GF-D8 (cell line): ENCODE results near the gene TPM1.
"Not testable (repeated sequence)": the region's sequence is repeated elsewhere in the genome, so short reads cannot be mapped to it uniquely, and the experiment has no call there.

ENCODE experiments used
- DNase-seq: peaks from one replicate; lab custom pipeline; 2025; lab: John Stamatoyannopoulos, UW

The TPM1 gene

DNA sequence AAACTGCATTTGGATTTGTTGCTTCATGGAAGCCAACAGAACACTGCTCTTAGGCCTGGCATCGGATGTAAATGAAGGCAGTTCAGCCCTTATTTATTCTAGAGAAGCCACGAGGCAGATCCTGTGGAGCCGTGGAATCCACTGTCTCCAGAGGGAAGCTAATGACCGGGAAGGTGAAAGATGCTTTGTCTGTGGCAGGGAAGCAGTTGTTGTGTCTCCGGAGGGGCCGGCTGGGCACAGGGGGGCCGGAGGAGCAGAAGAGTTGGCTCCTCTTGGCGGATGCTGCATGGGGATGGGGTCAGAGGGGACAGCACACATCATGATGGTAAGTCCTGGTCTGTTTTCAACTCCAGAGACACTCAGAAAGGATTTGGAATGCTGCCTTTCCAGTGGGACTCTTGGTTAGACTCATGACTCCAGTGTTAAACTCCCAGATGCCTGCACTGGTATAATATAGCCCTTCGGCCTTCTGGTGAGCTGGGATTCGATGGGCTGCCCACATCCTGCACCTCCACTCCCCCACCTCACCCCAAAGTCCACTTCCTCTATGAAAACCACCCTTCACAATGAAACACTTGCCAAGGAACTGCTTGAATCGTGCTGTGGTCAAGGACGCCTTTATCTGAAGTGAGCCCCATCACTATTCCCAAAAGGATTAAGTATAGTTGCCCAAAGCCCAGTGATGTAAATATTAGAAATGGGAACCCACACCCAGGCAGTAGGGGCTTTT, 33.6 kb downstream of the TPM1 start:
- DNase-seq = no peak

DNA sequence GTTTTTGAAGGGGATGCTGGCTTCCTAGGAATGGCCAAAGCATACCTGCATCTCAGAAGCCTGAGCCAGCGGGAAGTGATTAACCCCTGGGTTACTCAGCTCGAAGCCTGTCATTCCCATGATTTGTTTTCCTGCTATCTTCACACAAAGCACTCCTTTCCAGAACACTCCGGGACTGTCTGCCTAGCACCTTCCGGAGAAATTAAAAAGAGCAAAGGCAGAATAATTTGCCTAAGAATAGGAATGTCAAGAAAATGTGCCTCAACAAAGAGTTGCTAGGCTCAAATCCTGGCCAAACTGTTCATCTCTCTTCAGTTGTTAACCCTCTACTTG, 34.1 kb downstream of the TPM1 start:
- no peak for DNase-seq

DNA sequence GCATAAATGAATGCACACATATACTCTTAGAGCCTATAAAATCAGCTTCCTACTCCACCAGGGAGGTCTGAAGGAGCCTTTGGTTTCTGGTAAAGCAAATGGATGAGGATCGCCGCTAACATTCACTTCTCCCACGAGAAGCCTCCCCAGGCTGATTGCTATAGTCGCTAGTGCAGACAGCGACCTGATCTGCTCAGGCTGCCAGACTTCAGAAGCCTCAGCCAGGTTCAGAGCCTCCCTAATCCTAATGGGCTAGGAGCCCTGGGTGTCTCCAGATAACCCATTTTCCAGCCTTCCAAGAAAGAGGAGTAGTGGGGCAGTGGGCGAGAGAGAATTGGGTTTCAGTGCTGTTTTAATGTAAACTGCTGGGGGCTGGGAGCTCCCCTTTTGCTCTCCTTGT, 35.4 kb downstream of the TPM1 start:
- no peak for DNase-seq

DNA sequence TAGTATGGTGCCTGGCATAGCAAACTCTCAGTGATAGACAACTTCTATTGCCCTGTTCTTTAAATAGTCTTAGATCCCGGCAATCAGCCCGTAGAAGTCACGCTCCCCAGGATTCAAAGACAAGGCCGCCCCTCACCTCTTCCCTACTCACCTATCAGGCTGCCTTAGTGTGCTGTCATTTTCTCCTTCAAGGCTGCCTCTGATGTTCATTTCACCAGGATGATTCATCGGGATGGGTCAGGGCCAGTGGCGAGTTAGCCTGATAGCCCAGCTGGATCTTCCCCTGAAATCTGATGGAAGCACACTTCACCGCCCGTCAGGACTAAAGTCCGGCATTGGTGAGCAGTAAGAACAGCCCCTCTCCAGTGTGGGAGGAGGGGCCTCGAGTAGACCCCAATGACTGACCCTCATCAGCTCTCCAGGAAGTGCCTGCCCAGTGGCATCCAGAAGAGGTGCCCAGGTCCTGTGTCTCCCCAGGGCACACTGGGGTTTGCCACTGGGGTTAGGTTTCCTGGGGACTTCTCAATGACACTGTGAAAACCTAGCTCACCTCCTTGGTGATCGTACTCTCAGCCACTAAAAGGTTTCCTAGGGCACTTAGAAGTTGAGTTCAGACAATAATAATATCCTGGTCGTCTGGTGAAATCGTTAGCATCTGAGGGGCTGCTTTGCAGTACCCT, 37.5 kb downstream of the TPM1 start:
- no peak for DNase-seq

DNA sequence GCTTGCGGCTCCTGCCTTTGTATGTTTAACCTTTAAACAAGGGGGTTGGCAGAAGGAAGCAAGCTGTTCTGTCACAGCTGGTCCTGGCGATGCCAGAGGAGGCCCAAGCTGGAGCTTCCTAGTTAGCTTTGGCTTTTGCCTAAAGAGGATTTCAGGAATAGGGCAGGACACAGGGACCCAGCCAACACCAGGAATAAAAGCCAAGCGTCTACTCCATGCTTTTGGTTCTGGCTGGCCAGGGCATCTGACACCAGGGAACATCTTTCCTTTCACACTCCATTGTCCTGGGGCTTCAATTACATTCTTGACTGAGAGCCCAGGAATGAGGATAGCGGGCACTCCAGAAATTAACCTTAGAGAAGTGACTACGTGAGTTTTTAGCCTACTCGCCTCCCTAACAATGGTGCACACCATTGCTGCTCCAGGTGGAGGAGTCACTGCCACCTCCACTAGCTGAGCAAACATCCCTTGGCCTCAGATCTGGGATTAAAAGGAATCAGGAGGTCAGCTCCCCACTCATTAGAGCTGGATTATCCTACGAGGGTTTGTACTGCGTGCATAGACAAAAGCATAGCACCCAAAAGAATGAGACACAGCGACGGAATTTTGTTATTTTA, 38.2 kb downstream of the TPM1 start:
- DNase-seq = no peak

DNA sequence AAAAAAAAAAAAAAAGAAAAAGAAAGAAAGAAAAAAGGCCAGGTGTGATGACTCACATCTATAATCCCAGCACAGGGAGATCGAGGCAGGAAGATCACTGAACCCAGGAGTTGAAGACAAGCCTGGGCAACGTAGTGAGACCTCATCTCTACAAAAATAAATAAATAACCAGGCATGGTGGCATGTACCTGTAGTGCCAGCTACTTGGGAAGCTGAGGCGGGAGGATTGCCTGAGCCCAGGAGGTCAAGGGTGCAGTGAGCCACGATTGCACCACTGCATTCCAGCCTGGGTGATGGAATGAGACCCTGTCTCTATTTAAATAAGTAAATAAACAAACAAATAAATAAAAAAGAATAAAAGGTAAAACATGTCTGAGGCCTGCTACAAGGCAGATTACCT, 39.8 kb downstream of the TPM1 start:
- no peak for DNase-seq

DNA sequence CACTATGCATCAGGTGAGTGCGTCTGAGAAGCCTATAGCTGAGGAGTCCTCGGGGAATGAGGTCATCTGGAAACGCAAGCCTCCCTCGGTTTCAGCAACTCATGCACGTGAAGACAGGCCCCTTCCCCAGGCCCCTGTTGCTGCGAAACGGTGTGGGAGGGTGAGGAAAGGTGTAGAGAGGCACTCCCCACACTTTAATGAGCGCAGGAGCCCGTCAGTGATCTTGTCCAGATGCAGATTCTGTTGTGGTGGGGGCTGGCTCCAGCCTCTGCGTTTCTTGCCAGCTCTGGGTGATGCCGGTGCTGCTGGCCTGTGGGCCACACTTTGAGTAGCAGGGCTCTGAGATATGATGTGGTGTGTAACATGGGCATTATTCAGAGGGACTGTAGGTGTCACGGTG, 40.5 kb downstream of the TPM1 start:
- no peak for DNase-seq

DNA sequence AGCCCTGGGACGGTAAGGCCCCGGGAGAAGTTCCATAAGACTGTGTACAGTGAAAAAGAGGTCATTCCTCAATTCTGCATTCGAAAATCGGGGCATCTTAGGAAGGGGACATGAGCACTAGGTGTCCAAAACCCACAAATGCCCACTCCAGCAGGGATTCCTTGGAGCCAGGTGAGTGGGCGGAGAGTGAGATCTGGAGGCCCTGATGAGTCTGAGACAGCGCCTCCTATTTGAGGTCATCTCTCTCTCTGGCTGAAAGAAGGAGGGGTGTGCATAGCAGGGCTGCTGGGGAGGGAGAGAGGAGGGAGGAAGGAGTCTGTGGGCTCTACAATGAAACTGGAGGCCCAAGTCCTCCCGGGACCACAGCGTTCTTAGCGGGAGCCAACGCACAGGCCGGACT, 41.0 kb downstream of the TPM1 start:
- DNase-seq = no peak

DNA sequence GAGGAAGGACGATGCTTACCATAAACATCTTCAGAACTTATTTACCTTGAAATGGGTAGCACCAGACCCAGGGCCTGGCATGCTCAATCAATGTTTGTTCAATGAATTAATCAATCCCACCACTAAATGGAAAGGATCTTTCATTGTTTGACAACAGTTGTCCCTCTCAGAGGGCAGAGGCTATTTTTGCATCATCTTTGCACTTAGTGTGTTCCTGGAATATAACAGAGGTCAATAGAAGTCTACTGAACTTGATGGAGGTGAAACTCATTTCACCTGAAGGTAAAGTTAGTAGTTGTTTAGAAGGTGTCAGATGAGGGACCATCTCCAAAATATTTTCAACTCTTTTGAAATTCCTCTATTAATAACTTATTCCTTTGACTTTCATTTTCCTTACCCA, 42.3 kb downstream of the TPM1 start:
- DNase-seq = no peak

DNA sequence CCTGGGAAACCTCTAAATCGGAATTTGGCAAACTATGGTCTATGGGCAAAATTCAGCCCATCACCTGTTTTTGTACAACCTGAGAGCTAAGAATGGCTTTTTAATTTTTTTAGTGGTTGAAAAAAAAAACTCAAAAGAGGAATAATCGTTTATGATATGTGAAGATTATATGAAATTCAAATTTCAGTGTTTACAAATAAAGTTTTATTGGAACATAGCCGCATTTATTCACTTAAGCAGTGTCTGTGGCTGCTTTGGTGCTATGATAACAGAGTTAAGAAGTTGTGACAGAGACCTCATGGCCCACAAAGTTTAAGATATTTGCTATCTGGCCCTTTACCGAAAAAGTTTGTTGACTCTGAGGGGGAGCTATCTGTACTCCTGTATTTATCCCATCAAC, 42.7 kb downstream of the TPM1 start:
- no peak for DNase-seq

DNA sequence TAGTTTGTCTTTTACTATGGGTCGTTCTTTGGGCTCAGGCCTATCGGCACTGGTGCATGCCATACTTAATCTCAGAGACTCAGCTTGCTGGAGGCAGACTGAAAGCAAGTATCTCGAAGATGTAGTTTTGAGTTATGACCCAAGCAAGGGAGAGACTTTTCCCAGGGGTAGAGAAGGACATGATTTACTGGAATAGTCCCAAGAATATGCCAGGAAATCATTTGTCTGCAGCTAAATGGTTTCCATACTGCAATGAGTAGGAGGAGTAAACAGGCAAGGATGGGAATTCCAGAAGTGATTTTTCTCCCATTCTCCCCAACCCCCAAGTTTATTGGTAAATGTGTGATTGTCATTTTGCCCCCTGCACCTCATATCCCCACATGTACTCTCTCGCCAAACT, 43.7 kb downstream of the TPM1 start:
- DNase-seq = no peak

DNA sequence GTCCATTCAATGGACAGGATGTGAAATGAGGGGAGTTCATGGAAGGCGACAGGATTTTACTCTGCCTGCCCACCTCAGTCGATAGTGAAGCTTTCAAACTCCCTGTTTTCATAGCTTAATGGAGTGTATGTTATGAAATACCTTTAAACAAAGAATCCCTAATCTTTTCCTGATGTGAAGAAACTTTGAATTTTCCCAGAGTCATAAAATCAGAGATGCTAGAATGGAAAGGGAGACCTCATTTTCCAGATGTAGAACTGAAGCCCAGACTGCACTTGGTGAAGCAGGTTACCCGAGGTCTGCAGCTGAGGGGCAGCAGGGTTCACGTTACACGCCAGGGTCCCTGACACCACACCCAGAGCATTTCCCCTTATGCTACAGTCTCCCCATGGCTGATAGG, 44.4 kb downstream of the TPM1 start:
- no peak for DNase-seq

DNA sequence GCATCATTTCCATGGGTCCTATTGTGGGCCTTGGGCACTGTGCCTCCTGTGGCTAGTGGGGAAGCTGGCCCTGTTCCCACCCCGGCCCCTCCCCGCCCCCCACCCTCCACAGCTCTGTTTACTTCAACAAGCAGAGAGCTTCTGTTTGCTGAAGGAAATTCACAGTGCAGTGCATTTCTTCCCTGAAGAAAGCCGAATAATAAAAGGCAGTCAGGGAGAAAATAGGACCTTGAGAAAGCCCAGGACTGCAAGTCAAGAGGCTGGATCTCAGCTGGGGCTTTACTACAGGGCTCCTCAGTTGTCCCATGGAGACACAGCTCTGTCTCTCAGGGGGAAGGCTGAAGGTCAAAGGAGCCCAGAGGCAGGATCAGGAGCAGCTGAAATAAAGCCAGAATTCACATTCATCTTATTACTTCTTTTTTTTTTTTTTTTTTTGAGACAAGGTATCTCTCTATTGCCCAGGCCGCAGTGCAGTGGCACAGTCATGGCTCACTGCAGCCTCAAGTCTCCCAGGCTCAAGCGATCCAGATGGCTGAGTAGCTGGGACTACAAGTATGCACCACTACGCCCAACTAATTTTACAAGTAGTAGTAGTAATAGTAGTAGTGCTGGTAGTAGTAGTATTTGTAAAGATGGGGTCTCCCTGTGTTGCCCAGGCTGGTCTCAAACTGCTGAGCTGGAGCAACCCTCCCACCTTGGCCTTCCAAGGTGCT, 46.1 kb downstream of the TPM1 start:
- no peak for DNase-seq

DNA sequence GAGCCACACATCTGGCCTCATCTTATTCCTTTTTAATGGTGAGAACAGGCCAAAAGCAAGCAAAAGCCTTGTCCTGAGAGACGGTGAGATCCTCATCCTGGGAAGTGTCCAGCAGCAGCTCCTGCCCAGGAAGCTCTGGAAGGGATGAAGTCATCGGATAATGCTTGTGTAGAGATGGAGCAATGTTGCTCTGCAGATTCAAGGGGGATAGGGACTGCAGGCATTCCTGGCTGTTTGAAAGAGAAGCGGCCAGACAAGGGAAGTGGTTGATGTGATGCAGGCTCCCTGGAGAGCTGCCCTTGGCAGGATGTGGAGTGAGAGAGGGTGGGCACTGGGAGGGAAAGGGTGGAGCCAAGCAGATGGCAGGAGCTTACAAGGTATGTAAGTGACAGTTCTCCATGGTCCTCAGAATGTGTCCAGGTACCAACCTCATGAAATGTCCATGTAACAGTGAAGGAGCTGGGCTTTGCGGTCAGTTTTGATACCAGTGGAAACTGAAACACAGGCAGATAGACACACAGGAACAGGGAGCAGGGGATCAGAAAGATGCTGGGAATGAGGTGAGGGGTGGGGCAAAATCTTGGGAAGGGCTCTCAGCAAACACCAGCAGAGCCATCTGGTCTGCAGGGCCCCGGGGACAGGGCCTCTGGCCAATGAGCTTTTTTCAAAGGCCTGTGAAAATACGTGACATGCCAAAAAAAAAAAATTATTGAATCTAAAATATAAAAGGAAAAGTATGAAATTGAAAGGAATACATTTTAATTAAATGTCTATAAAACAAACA, 46.9 kb downstream of the TPM1 start:
- no peak for DNase-seq

DNA sequence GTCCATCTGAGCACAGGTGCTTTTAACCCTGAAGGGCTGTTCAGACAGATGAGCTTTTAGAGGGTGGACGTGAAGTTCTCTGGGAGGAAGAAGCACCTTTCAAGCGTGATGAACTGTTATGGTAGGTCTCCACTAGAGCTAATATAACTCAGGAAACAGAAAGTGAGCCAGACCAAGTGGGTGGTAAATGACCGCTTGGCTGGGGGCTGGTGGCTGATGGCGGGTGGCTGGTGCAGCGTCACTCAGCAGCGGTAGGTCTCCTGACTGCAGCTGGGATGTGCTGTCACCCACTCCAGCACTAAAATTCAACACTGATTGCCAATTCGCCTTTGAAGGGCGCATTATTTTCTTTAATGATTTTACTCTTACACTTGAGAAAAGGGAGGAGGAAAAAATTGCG, 47.9 kb downstream of the TPM1 start:
- no peak for DNase-seq

DNA sequence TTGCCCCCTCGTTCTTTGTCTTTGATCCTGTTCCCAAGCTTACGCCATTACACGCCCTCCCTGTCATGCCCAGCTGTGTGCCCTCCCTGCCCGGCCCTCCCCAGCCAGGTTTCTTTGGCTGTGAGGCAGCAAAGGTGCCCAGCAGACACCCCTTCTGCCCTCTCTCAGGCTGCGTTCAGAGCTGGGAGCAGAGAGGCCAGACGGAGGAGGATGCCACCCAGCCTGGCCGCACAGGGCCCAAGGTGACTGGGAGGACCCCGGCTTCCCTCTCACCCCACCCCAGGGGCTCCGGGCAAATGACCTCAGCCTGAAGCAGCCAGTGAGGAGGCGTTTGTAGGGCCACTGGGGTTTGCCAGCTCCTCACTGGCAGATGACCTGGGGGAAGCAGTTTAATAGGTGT, 48.3 kb downstream of the TPM1 start:
- DNase-seq = no peak

DNA sequence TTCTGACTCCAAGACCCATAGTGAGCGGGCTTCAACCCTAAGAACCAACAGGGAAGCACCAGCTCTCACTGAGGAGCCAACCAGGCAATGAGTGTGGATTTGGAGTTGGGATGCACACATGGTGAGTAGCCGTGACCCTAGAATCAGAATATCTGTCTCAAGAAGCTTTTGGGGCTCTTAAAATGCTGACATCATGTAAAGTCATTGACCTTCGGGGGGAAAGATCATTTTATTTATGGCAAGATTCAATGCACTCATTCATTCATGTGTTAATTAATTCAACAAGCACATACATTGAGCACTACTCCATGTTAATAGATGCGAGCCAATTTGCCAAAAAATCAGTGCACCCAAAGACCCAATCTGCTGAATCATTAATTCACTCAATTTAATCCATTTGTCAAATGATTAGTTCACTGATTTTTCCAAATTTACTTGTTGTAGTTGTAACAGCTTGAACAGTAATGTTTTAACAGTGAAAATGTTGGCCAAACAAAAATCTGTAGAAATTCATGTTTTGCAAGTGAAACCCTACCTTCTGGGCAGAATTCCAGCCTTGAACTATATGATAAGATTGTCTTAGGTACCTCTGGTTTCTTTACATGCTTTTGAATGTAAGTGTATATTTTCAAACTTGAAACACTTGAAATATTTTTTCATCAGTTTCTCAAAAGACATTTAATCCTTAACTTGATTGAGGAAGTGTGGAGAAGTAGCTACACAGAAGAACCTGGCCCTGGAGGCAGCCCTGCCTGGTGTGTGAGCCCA, 49.3 kb downstream of the TPM1 start:
- no peak for DNase-seq

DNA sequence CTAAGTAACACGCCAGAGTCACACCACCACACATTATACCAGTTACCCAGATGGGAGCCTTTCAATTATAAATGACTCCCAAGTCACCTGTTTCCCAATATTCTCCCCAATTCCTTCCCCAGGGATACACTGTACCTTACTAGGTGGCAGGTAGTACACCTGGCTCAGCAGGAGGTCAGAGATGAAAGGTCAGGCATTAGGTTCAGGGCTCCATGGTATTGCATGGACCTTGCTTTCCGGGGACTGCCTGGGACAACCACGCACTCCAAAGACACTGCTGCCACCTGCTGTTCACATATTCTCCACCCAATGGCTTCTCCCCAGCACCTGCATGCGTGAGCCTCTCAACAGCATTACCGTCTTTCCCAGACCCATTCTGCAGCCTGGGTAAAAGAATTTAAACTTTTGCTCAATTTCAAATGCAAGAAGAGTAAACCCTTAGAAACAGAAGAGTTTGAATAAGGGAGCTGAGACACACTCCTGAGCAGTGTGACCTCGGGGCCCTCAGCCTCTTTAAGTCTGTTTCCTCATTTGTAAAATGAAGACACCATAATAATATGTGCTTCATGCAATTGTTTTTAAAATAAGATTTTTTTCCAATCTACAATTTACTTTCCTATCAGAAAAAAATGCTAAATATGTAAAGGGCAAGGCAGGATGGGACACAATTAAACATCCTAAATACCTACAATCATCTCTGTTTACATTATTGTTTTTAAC, 51.1 kb downstream of the TPM1 start:
- DNase-seq = no peak

DNA sequence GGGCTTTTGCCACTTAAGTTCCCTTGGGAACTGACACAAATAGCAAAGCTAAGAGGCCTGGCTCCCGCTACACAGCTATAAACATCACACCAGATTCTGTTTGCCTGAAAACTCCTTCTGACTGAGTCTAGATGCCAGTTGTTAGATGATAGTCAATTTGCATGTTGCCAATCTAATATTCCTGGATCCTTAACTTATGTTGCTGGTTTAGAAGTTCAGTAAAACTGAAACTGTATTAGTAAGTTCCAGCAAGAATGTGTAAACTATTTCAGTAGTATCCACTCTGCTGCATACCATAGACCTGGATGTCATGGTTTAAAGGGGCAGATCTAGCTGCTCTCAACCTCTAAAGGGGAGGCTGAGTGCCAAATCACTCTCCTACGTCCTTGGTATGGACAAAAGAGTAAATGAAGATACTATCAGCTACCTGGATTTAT, 52.0 kb downstream of the TPM1 start:
- no peak for DNase-seq

DNA sequence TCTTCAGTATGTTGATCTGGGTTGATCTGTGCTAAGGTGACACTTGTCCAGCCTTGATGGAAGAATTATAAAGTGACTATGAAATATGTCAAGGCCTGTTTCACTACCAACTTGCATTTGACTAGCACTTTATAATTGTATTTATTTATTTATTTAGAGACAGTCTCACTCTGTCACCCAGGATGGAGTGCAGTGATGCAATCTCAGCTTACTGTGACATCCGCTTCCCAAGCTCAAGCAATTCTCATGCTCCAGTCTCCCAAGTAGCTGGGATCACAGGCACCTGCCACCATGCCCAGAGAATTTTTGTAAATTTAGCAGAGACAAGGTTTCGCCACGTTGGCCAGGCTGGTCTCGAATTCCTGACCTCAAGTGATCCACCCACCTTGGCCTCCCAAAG, 53.6 kb downstream of the TPM1 start:
- no peak for DNase-seq

DNA sequence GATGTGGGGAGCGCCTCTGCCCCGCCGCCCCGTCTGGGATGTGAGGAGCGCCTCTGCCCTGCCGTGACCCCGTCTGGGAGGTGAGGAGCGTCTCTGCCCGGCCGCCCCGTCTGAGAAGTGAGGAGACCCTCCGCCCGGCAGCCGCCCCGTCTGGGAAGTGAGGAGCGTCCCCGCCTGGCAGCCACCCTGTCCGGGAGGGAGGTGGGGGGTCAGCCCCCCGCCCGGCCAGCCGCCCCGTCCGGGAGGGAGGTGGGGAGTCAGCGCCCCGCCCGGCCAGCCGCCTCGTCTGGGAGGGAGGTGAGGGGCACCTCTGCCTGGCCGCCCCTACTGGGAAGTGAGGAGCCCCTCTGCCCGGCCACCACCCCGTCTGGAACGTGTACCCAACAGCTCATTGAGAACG, 56.4 kb downstream of the TPM1 start:
- DNase-seq = not testable (repeated sequence)
